HEK293 (cell line): Measurements from ENCODE around the gene BHLHA9.

Experiments
- CTCF ChIA-PET: fragments of 350-600 bp; formaldehyde crosslinking; extraction: SDS; loops from one replicate; lab custom pipeline; 2021; ENCODE audit warnings: antibody characterized with exemption; lab: Yijun Ruan, JAX
- POLR2A ChIA-PET: fragments of 300-600 bp; formaldehyde crosslinking; extraction: SDS; loops from one replicate; lab custom pipeline; 2020; ENCODE audit warnings: antibody characterized with exemption, inconsistent platforms; lab: Yijun Ruan, JAX
- H3K27ac ChIP-seq: fragments of 200-500 bp; sonication (Bioruptor generic); 2 replicates; pipeline ENCODE4 v1.5.1; 2014; ENCODE audit warnings: low read depth, low read length, control low read depth, inconsistent platforms; ENCODE audit errors: extremely low read depth
- H3K36me3 ChIP-seq, 2 experiments: fragments of 200-500 bp in 1 of 2; sonication (Bioruptor generic) in 1 of 2; 1 replicate in 1 of 2; 2 replicates in 1 of 2; pipeline ENCODE4 v1.5.1; 2014 to 2017; ENCODE audit warnings: inconsistent platforms in 2 of 2, low read length in 2 of 2; ENCODE audit not compliant: control insufficient read depth in 2 of 2, insufficient read depth in 1 of 2
- H3K4me1 ChIP-seq: fragments of 200-500 bp; sonication (Bioruptor generic); 2 replicates; pipeline ENCODE4 v1.5.1; 2014; ENCODE audit warnings: mild to moderate bottlenecking, low read length, inconsistent platforms; ENCODE audit not compliant: control insufficient read depth, insufficient read depth
- H3K4me3 ChIP-seq: 2 replicates; pipeline ENCODE4 v1.5.1; 2011; ENCODE audit warnings: low read depth, mild to moderate bottlenecking, control low read depth, low read length, moderate library complexity
- H3K9me3 ChIP-seq: fragments of 200-500 bp; sonication (Bioruptor generic); 2 replicates; pipeline ENCODE4 v1.5.1; 2014; ENCODE audit warnings: low read depth, low read length, inconsistent platforms; ENCODE audit not compliant: control insufficient read depth, insufficient read depth
- EGR2 ChIP-seq: fragments of 450-650 bp; formaldehyde crosslinking; IDR thresholded peaks from 2 replicates; pipeline ENCODE4 v1.5.1; 2016; ENCODE audit warnings: low read depth, missing biosample characterization, missing genetic modification characterization
- HOXA7 ChIP-seq: sonication (generic); formaldehyde crosslinking; IDR thresholded peaks from 2 replicates; pipeline ENCODE4 v1.8.1; 2022; ENCODE audit warnings: missing genetic modification reagents, borderline replicate concordance
- PRDM1 ChIP-seq: fragments of 450-650 bp; formaldehyde crosslinking; IDR thresholded peaks from 2 replicates; pipeline ENCODE4; 2016; ENCODE audit warnings: missing biosample characterization, missing genetic modification characterization
- SCRT2 ChIP-seq: fragments of 450-650 bp; formaldehyde crosslinking; IDR thresholded peaks from 2 replicates; pipeline ENCODE4 v1.5.1; 2016; ENCODE audit warnings: missing biosample characterization, missing genetic modification characterization
- YY2 ChIP-seq: fragments of 450-650 bp; formaldehyde crosslinking; IDR thresholded peaks from 2 replicates; pipeline ENCODE4 v1.5.1; 2016; ENCODE audit warnings: missing biosample characterization, missing genetic modification characterization
- ZBTB11 ChIP-seq: fragments of 450-650 bp; formaldehyde crosslinking; conservative IDR thresholded peaks from 2 replicates; pipeline ENCODE4 v1.5.1; 2016; ENCODE audit warnings: low read depth, missing biosample characterization, missing genetic modification characterization
- ZBTB8A ChIP-seq: fragments of 450-650 bp; formaldehyde crosslinking; IDR thresholded peaks from 2 replicates; pipeline ENCODE4 v1.5.1; 2016; ENCODE audit warnings: missing biosample characterization, missing genetic modification characterization
- ZNF112 ChIP-seq: fragments of 450-650 bp; formaldehyde crosslinking; IDR thresholded peaks from 2 replicates; pipeline ENCODE4 v1.5.0; 2017; ENCODE audit warnings: missing biosample characterization, missing genetic modification characterization
- ZNF133 ChIP-seq: fragments of 450-650 bp; formaldehyde crosslinking; IDR thresholded peaks from 2 replicates; pipeline ENCODE4 v1.5.1; 2016; ENCODE audit warnings: missing biosample characterization, missing genetic modification characterization
- ZNF16 ChIP-seq: fragments of 450-650 bp; formaldehyde crosslinking; IDR thresholded peaks from 2 replicates; pipeline ENCODE4 v1.5.1; 2016; ENCODE audit warnings: low read depth, missing biosample characterization, missing genetic modification characterization
- ZNF175 ChIP-seq: fragments of 450-650 bp; formaldehyde crosslinking; IDR thresholded peaks from 2 replicates; pipeline ENCODE4 v1.5.1; 2016; ENCODE audit warnings: missing biosample characterization, missing genetic modification characterization
- ZNF18 ChIP-seq: fragments of 450-650 bp; formaldehyde crosslinking; IDR thresholded peaks from 2 replicates; pipeline ENCODE4 v1.5.1; 2016; ENCODE audit warnings: missing biosample characterization, missing genetic modification characterization
- ZNF211 ChIP-seq: fragments of 450-650 bp; formaldehyde crosslinking; IDR thresholded peaks from 2 replicates; pipeline ENCODE4 v1.5.1; 2016; ENCODE audit warnings: low read depth, missing biosample characterization, missing genetic modification characterization
- ZNF248 ChIP-seq: fragments of 450-650 bp; formaldehyde crosslinking; IDR thresholded peaks from 2 replicates; pipeline ENCODE4 v1.5.1; 2017; ENCODE audit warnings: missing biosample characterization, missing genetic modification characterization
- ZNF449 ChIP-seq: fragments of 450-650 bp; formaldehyde crosslinking; IDR thresholded peaks from 2 replicates; pipeline ENCODE4 v1.5.1; 2017; ENCODE audit warnings: missing biosample characterization, mild to moderate bottlenecking, missing genetic modification characterization, moderate library complexity
- ZNF560 ChIP-seq: fragments of 450-650 bp; formaldehyde crosslinking; IDR thresholded peaks from 2 replicates; pipeline ENCODE4 v1.5.1; 2017; ENCODE audit warnings: missing biosample characterization, missing genetic modification characterization, borderline replicate concordance
- ZNF600 ChIP-seq: fragments of 450-650 bp; formaldehyde crosslinking; IDR thresholded peaks from 2 replicates; pipeline ENCODE4 v1.5.1; 2016; ENCODE audit warnings: missing biosample characterization, missing genetic modification characterization
- ZNF645 ChIP-seq: fragments of 450-650 bp; formaldehyde crosslinking; IDR thresholded peaks from 2 replicates; pipeline ENCODE4; 2016; ENCODE audit warnings: missing biosample characterization, missing genetic modification characterization
- ZNF658 ChIP-seq: fragments of 450-650 bp; formaldehyde crosslinking; IDR thresholded peaks from 2 replicates; pipeline ENCODE4; 2016; ENCODE audit warnings: missing biosample characterization, missing genetic modification characterization
- ZNF704 ChIP-seq: fragments of 450-650 bp; formaldehyde crosslinking; IDR thresholded peaks from 2 replicates; pipeline ENCODE4 v1.5.1; 2016; ENCODE audit warnings: missing biosample characterization, missing genetic modification characterization

The BHLHA9 gene

GRCh38 chr17:1232786-1233185 lies 37.5 kb upstream of the BHLHA9 start:
- Histone ChIP-seq H3K4me1 (peaks cover 6% of the 10 kb centered on the region), H3K4me3 (no peak overlapping the region), H3K9me3 (no peaks in the 10 kb centered on the region; the same call in 1 of the 2 replicates), H3K36me3 (no peaks in the 10 kb centered on the region), H3K27ac (no peak overlapping the region)
- CTCF ChIA-PET, result no interaction called here
- POLR2A ChIA-PET, result no interaction called here
- TF ChIP-seq ZNF600 (tag by site-specific recombination), result no peak; the same call in 1 of the 2 replicates
- no peak for TF ChIP-seq YY2 (tag by site-specific recombination)
- no peak for TF ChIP-seq PRDM1
- TF ChIP-seq ZNF560, result no peak
- TF ChIP-seq ZNF112 (tag by site-specific recombination), result no peak
- no peak for TF ChIP-seq ZNF645 (tag by site-specific recombination)
- no peak for TF ChIP-seq ZNF248 (tag by site-specific recombination)
- no peak for TF ChIP-seq ZNF18
- no peak for TF ChIP-seq ZBTB11 (tag by site-specific recombination)
- no peak for TF ChIP-seq SCRT2
- no peak for TF ChIP-seq ZNF175 (tag by site-specific recombination)
- TF ChIP-seq ZNF704 (tag by site-specific recombination), result no peak
- TF ChIP-seq ZNF211 (tag by site-specific recombination), result no peak
- no peak for TF ChIP-seq ZNF449 (tag by site-specific recombination)
- TF ChIP-seq ZNF16 (tag by site-specific recombination), result no peak
- TF ChIP-seq EGR2 (tag by site-specific recombination), result no peak
- no peak for TF ChIP-seq ZNF133
- no peak for TF ChIP-seq ZNF658 (tag by site-specific recombination)
- no peak for TF ChIP-seq HOXA7 (CRISPR knock-in tag)
- TF ChIP-seq ZBTB8A (tag by site-specific recombination), result no peak
